Subcutaneous adipose tissue (tissue), 4 donors: ENCODE measurements around the gene MTHFD2L. TPM values are rescaled to one million over a fixed set of nuclear protein-coding genes. Genes with fewer than 3 reads are reported as not detected.

Experiments
- total RNA-seq, 4 donors: library from RNA; depleted of rRNA; stranded (reverse); fragments of >200 nt; gene quantifications; one replicate each; pipeline ENCODE4 v1.1.0, GENCODE V29; 2016
- TF ChIP-seq, protein P1 (sequence below): fragments of 450-650 bp; IDR thresholded peaks from one replicate; pipeline ENCODE4 v1.5.1; 2016; ENCODE audit warnings: low read depth, mild to moderate bottlenecking, control low read depth, antibody characterized with exemption, moderate library complexity

The MTHFD2L gene
- total RNA-seq, 4 donors from 2014 or later, result 10.8 to 19.4 (median 15.3) TPM

DNA sequence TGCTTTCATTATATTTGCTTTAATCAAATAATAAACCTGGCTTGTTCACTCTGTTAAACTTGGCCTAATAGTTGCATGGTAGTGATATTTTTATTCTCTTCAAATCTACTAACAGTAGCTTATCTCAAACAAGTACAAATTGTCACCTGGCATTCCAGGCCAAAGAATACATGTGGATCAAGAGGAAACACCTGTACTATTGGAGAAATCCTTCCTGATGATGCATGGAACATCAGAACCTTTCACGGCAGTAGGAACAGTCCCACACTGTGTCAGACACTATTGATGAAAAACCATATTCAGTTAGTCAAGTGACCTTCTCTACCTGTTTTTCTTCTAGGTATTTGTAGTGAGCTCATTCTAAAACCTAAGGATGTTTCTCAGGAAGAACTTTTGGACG lies 17.0 kb downstream of the MTHFD2L start:
- TF ChIP-seq, protein P1, sequence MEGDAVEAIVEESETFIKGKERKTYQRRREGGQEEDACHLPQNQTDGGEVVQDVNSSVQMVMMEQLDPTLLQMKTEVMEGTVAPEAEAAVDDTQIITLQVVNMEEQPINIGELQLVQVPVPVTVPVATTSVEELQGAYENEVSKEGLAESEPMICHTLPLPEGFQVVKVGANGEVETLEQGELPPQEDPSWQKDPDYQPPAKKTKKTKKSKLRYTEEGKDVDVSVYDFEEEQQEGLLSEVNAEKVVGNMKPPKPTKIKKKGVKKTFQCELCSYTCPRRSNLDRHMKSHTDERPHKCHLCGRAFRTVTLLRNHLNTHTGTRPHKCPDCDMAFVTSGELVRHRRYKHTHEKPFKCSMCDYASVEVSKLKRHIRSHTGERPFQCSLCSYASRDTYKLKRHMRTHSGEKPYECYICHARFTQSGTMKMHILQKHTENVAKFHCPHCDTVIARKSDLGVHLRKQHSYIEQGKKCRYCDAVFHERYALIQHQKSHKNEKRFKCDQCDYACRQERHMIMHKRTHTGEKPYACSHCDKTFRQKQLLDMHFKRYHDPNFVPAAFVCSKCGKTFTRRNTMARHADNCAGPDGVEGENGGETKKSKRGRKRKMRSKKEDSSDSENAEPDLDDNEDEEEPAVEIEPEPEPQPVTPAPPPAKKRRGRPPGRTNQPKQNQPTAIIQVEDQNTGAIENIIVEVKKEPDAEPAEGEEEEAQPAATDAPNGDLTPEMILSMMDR, result no peak

DNA sequence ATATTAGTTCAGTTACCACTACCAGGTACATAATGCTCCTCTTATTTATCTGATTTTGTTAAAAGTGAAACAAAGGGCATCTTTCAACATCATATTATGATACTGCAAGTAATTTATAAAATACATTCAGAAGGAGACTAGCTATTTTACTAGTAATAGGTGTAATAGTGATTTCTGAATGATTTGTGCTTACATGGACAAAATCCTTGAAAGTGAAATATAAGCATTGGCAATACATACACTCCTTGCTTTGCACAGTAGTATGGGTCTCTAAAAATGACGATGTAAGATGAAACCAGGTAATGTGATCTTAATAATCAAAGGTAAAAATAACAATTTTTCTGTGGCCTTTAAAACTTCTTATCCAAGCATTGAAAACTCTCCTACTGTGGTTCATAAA lies 17.5 kb downstream of the MTHFD2L start:
- TF ChIP-seq, protein P1, result no peak

DNA sequence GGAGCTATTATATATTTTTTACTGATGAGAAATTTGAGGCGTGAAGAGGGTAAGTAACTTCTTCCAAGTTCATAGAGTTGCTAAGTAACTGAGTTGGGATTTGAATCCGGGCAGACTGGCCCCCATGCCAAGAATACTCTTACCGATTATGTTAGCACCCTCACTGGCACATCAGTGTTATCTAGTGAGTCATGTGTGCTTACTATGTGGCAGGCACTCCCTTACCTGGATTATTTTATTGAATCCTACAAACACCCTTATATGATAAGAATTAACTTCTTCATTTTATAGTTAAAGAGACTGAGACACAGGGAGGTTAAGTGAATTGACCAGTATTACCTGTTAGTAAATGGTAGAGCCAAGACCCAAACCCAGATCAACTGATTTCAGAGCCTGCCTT lies 20.9 kb downstream of the MTHFD2L start:
- TF ChIP-seq, protein P1, result no peak

DNA sequence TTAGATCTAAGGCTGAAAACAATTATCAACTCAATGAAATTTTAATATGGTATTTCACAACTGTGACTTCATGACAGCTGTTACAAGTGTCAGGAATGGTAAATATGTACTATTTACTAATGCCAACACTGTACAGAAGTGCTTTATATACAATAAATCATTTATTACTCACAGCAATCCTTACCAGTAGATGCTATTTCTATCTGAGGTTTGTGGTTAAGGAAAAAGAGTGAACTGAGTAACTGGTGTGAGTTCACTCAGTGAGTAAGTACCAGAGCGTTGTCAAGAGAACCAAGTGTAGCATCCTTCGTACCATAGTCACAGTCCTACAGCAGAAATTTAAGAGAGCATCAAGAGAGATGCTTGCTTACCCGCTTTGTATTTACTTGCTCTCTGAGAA lies 23.3 kb downstream of the MTHFD2L start:
- TF ChIP-seq, protein P1, result no peak

DNA sequence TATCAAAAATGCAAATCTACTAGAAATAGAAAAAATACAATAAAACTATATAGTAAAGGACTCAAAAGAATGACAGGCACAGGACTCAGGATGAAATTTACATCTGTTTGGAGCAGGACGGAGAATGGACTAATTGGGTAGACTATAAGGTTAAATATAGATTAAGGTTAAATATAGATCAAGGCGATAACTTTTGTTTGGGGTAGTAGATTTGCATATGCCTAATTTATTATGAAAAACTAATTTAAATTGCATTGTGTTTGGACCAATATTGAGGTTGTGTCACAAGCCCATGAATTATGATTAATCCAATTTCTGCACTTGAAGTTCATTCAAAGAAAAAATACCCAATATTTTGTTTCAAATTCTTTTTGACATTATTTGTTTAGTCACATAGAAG lies 31.0 kb downstream of the MTHFD2L start:
- TF ChIP-seq, protein P1, result no peak

DNA sequence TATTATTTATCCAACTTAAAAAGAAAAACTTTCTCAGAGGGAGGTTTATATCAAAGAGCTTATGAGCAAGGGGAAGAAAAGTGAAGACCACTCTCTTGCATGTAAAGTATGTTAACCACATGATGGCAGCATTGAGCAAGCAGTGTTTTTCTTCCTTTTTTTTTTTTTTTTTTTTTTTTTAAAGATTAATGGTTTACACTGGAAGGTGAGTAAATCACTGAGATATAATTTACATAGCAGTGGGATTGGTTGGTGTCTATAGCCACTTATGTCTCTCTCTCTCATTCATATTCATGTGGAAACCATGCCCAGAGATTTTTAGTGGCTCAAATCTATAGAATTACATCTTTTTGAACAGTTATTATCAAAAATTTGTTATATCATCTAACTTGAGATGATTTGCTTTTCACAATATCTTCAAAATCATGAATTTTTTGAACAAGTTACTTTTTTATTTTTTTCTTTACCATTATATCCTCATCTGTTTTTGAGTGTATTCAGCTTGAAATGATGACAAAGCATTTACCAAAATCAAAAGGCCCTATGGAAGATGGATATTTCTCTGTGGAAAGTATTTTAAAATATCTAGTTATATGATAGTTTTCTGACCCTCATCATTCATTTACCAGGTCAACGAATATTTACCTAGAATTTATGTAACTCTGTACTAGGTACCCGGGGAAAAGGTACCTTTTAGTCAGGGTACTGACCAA lies 31.6 kb downstream of the MTHFD2L start:
- TF ChIP-seq, protein P1, result no peak

DNA sequence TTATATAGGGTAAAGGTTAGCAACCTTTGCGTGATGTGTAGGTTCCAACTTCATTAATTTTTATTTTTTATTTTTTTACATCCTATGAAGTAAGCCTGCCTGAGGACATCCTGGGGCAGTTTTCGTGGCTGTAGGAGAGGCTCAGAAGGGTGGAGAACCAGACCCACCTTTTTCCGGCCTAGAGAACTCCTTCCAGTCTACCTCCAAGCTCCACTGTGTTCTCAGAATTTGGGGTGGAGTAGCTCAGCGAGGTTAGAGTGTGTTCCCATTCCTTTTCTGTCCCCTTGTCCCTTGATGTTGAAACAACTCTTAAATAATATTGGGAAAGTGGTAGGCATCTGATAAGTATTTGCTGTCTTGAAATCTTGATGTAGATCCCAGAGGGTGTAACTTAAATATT lies 32.4 kb downstream of the MTHFD2L start:
- TF ChIP-seq, protein P1, result no peak
